Transverse colon (tissue), 4 donors: ENCODE data around the gene GSK3B. TPM values are rescaled to one million over a fixed set of nuclear protein-coding genes. Genes with fewer than 3 reads are reported as not detected.

Source experiments
- DNase-seq: peaks from one replicate; pipeline ENCODE4 v3.0.0-alpha.2; 2019
- H3K27ac ChIP-seq, 4 donors: fragments of 200-600 bp; sonication (generic); 2 replicates each; pipeline ENCODE4 v1.5.1; 2016 to 2018; ENCODE audit warnings: inconsistent platforms in 4 of 4
- H3K27me3 ChIP-seq: fragments of 200-600 bp; sonication (generic); 2 replicates; pipeline ENCODE4 v1.5.1; 2017; ENCODE audit warnings: inconsistent platforms
- H3K36me3 ChIP-seq, 4 donors: fragments of 200-600 bp; sonication (generic); 2 replicates each; pipeline ENCODE4 v1.5.1; 2017 to 2019; ENCODE audit warnings: inconsistent platforms in 4 of 4
- H3K4me1 ChIP-seq, 4 donors: fragments of 200-600 bp; sonication (generic); 2 replicates each; pipeline ENCODE4 v1.5.1; 2017 to 2020; ENCODE audit warnings: inconsistent platforms in 4 of 4
- H3K4me3 ChIP-seq, 4 donors: fragments of 200-600 bp; sonication (generic); 1 replicate in 1 of 4; 2 replicates in 3 of 4; pipeline versions ENCODE4 v1.5.1 to v1.6.1; 2017 to 2019; ENCODE audit warnings: inconsistent platforms in 4 of 4
- H3K9me3 ChIP-seq, 2 donors: fragments of 200-600 bp; sonication (generic); 2 replicates each; pipeline ENCODE4 v1.5.1; 2017 to 2019; ENCODE audit warnings: inconsistent platforms in 2 of 2
- CTCF ChIP-seq, 5 experiments: fragments of 200-600 bp in 3 of 5; fragments of 450-650 bp in 2 of 5; sonication (generic) in 3 of 5; IDR thresholded peaks; 1 replicate in 2 of 5; 2 replicates in 3 of 5; pipeline ENCODE4 v1.5.1; 2016 to 2017; ENCODE audit warnings: antibody characterized with exemption in 5 of 5, inconsistent platforms in 3 of 5, mild to moderate bottlenecking in 2 of 5, moderate library complexity in 1 of 5
- EP300 ChIP-seq: sonication (generic); formaldehyde crosslinking; IDR thresholded peaks from one replicate; pipeline ENCODE4 v1.6.1; 2017; ENCODE audit warnings: antibody characterized with exemption, low read depth
- POLR2A ChIP-seq: fragments of 450-650 bp; IDR thresholded peaks from one replicate; pipeline ENCODE4 v1.6.1; 2016; ENCODE audit warnings: antibody characterized with exemption, mild to moderate bottlenecking, moderate library complexity
- POLR2AphosphoS5 ChIP-seq, 3 donors: sonication (generic); formaldehyde crosslinking; IDR thresholded peaks; one replicate each; pipeline ENCODE4 v1.6.1; 2016; ENCODE audit warnings: antibody characterized with exemption in 3 of 3
- WGBS, 2 donors: methylation state at CpG; one replicate each; pipeline ENCODE4 v1.1.5; 2018; ENCODE audit warnings: low coverage in 1 of 2; 5-methylcytosine and 5-hydroxymethylcytosine counted together
- in situ Hi-C, 4 donors: fragments of 200-750 bp; cut with MboI; loops; one replicate each; pipeline versions ENCODE4 v1.15.0 to v1.15.1; 2017; ENCODE audit warnings: low sequenced_read_pairs in 3 of 4, low pct_ligation_motif_present in 1 of 4, low pct_unique_long_range_greater_than_20kb in 1 of 4
- intact Hi-C: fragments of 100-400 bp; cut with DNase I; formaldehyde crosslinking; loops from one replicate; pipeline ENCODE4 v1.15.1; 2023; ENCODE audit warnings: low total_unique reads
- total RNA-seq, 4 donors: library from RNA; depleted of rRNA; stranded (reverse); fragments of >200 nt; gene quantifications; one replicate each; pipeline ENCODE4 v1.1.0, GENCODE V29; 2016

The GSK3B gene
- total RNA-seq, 4 donors from 2014 or later = 14.7 to 35.9 (median 24.2) TPM

DNA sequence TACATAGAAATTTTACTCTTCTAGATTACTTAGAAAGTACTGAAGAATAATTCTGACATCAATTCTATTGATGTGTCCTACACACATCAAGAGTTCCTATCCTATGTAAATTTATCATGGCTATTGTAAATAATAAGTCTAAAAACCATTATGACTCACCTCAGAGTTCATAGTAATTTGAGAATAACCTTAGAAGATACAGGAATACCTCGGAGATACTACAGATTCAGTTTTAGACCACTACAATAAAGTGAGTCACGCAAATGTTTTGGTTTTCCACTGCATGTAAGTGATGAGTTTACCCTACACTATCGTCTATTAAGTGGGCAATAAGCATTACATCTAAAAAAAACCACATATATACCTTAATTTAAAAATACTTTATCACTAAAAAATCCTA lies 237.6 kb downstream of the GSK3B start:
- H3K4me3 ChIP-seq = no peak overlapping the region
- TF ChIP-seq POLR2A (no peak), POLR2AphosphoS5 (IDR thresholded peaks at IDR 0.05) (no peak), CTCF (IDR thresholded peaks at IDR 0.05) (no peak), EP300 (no peak)
- intact Hi-C loops (no loop called here), in situ Hi-C loops (no loop called here)
- H3K36me3 ChIP-seq = peaks cover 0 to 8% (median 0%) of the 10 kb centered on the region in 4 donors
- no peaks in the 10 kb centered on the region for H3K4me1 ChIP-seq
- no peak for DNase-seq
- H3K27me3 ChIP-seq = no peaks in the 10 kb centered on the region
- H3K27ac ChIP-seq = no peak overlapping the region
- 89 to 97% methylated on average over 3 of the region's 3 CpGs for WGBS, 2 donors
- no peaks in the 10 kb centered on the region for H3K9me3 ChIP-seq

- no peak overlapping the region for H3K4me3 ChIP-seq
Measured at GRCh38 chr3:119849126-119849525, 245.1 kb downstream of the GSK3B start.

GRCh38 chr3:119841808-119842471 lies 252.3 kb downstream of the GSK3B start:
- Histone ChIP-seq H3K36me3 (no peaks in the 10 kb centered on the region), H3K4me1 (peaks cover 0 to 5% (median 0%) of the 10 kb centered on the region in 4 donors), H3K9me3 (no peaks in the 10 kb centered on the region), H3K27me3 (no peaks in the 10 kb centered on the region), H3K27ac (no peak overlapping the region), H3K4me3 (no peak overlapping the region)
- 83 to 87% methylated on average over 2 of the region's 2 CpGs for WGBS, 2 donors
- no peak for DNase-seq
- in situ Hi-C loops = no loop called here
- no peak for TF ChIP-seq POLR2A
- intact Hi-C loops = no loop called here

More at GRCh38 chr3:119849126-119849525, 245.1 kb downstream of the GSK3B start:
- DNase-seq = no peak
- H3K27me3 ChIP-seq = no peaks in the 10 kb centered on the region
- no peaks in the 10 kb centered on the region for H3K9me3 ChIP-seq
- in situ Hi-C loops (no loop called here), intact Hi-C loops (no loop called here)
- no peaks in the 10 kb centered on the region for H3K36me3 ChIP-seq
- 93 to 94% methylated on average over 2 of the region's 2 CpGs for WGBS, 2 donors
- H3K27ac ChIP-seq = no peak overlapping the region
- no peaks in the 10 kb centered on the region for H3K4me1 ChIP-seq
- TF ChIP-seq POLR2AphosphoS5 (IDR thresholded peaks at IDR 0.05) (no peak), POLR2A (no peak), EP300 (no peak), CTCF (IDR thresholded peaks at IDR 0.05) (no peak)

- Histone ChIP-seq H3K4me1 (peaks cover 0 to 3% (median 0%) of the 10 kb centered on the region in 4 donors), H3K36me3 (no peaks in the 10 kb centered on the region), H3K27me3 (no peaks in the 10 kb centered on the region), H3K27ac (no peak overlapping the region), H3K9me3 (no peaks in the 10 kb centered on the region), H3K4me3 (no peak overlapping the region)
- in situ Hi-C loops = no loop called here
- intact Hi-C loops = no loop called here
- TF ChIP-seq POLR2A (no peak), EP300 (no peak), CTCF (IDR thresholded peaks at IDR 0.05) (no peak), POLR2AphosphoS5 (IDR thresholded peaks at IDR 0.05) (no peak)
- no peak for DNase-seq
Measured at GRCh38 chr3:119835556-119835955, 258.7 kb downstream of the GSK3B start.
